A673 (cell line): ENCODE results near the gene IQCM. TPM values are rescaled to one million over a fixed set of nuclear protein-coding genes. Genes with fewer than 3 reads are reported as not detected.

ENCODE experiments used
- BruUV-seq: library from RNA; stranded (reverse); fragments of 400-500 nt; replicated peaks from 2 replicates; lab custom pipeline; 2021; lab: Mats Ljungman, UMichigan
- CTCF ChIA-PET: fragments of 300-600 bp; sonication (Branson Sonifier 250); formaldehyde crosslinking; loops from one replicate; lab custom pipeline; 2022; ENCODE audit warnings: antibody characterized with exemption; lab: Charles Lee
- POLR2A ChIA-PET: fragments of 300-600 bp; sonication (Branson Sonifier 250); formaldehyde crosslinking; loops from one replicate; lab custom pipeline; 2022; ENCODE audit warnings: antibody characterized with exemption; ENCODE audit not compliant: low non-redundant PET; lab: Charles Lee
- DNase-seq: peaks from one replicate; pipeline ENCODE4 v3.0.0-alpha.2; 2015; ENCODE audit warnings: low spot score
- H3K27ac ChIP-seq: fragments of 200-600 bp; sonication (generic); 2 replicates; pipeline ENCODE4 v1.5.1; 2016; ENCODE audit warnings: mixed run types, low read depth, mild to moderate bottlenecking, mixed read lengths, antibody characterized with exemption, low read length; ENCODE audit not compliant: poor library complexity, severe bottlenecking
- H3K27me3 ChIP-seq: fragments of 200-600 bp; sonication (generic); replicated peaks from 2 replicates; pipeline ENCODE4 v1.6.1; 2017; ENCODE audit warnings: mixed run types, low read depth, mild to moderate bottlenecking, mixed read lengths, antibody characterized with exemption, low read length; ENCODE audit not compliant: insufficient read depth, poor library complexity
- H3K36me3 ChIP-seq: fragments of 200-600 bp; sonication (generic); 2 replicates; pipeline ENCODE4 v1.6.1; 2016; ENCODE audit warnings: mixed run types, mild to moderate bottlenecking, mixed read lengths, antibody characterized with exemption, low read length; ENCODE audit not compliant: insufficient read depth, poor library complexity, severe bottlenecking
- H3K4me1 ChIP-seq: fragments of 200-600 bp; sonication (generic); 2 replicates; pipeline ENCODE4 v1.6.1; 2017; ENCODE audit warnings: mixed run types, mild to moderate bottlenecking, mixed read lengths, antibody characterized with exemption, low read length; ENCODE audit not compliant: insufficient read depth, poor library complexity, severe bottlenecking
- H3K4me3 ChIP-seq: fragments of 200-600 bp; sonication (generic); 2 replicates; pipeline ENCODE4 v1.5.1; 2016; ENCODE audit warnings: low read depth, mixed run types, mild to moderate bottlenecking, mixed read lengths, low read length; ENCODE audit not compliant: poor library complexity, severe bottlenecking
- H3K9me3 ChIP-seq: fragments of 200-600 bp; sonication (generic); 2 replicates; pipeline ENCODE4 v1.6.1; 2016; ENCODE audit warnings: mixed run types, low read depth, mild to moderate bottlenecking, mixed read lengths, antibody characterized with exemption, low read length; ENCODE audit not compliant: poor library complexity, severe bottlenecking
- EZH2 ChIP-seq: fragments of 200-600 bp; sonication (generic); IDR thresholded peaks from 2 replicates; pipeline ENCODE4 v1.6.1; 2017; ENCODE audit warnings: borderline replicate concordance, low read depth, mild to moderate bottlenecking, mixed read lengths, antibody characterized with exemption, low read length; ENCODE audit not compliant: poor library complexity, severe bottlenecking
- intact Hi-C: fragments of 100-400 bp; cut with micrococcal nuclease; formaldehyde crosslinking; loops from one replicate; pipeline ENCODE4 v1.10.0; 2022; ENCODE audit not compliant: unreplicated experiment
- total RNA-seq: library from RNA; stranded (reverse); gene quantifications from 2 replicates; pipeline ENCODE4 v1.2.3, GENCODE V29; 2021
- TF ChIP-seq, protein P1 (sequence below): fragments of 300-800, 200-600 bp; sonication (generic); conservative IDR thresholded peaks from 2 replicates; pipeline ENCODE4 v1.5.1; 2017; ENCODE audit warnings: low read depth, mild to moderate bottlenecking, antibody characterized with exemption, low read length, moderate library complexity, mixed read lengths

The IQCM gene
- total RNA-seq, 1 experiment from 2014 or later: not detected

DNA sequence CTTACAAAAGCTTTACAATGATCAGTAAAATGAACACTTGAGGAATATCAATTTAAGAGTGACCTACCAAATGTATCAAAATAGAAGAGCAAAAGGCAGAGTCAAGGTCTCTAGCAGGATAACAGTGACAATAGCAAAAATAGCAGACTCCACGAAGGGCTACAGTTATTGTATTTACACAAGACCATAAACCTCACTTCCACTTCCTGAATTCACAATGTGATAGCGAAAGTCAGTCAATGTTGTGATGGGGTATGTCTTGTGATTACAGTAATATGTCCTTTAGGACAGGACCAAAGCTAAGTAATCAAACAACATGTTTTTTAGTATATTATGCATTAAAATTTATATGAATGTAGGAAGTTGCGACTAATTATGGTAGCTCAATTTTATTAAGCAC, 139.6 kb downstream of the IQCM start:
- Histone ChIP-seq H3K36me3 (no peaks in the 10 kb centered on the region), H3K4me3 (no peak overlapping the region), H3K27me3 (no peaks in the 10 kb centered on the region), H3K9me3 (no peaks in the 10 kb centered on the region), H3K27ac (no peak overlapping the region), H3K4me1 (no peaks in the 10 kb centered on the region)
- TF ChIP-seq, protein P1, sequence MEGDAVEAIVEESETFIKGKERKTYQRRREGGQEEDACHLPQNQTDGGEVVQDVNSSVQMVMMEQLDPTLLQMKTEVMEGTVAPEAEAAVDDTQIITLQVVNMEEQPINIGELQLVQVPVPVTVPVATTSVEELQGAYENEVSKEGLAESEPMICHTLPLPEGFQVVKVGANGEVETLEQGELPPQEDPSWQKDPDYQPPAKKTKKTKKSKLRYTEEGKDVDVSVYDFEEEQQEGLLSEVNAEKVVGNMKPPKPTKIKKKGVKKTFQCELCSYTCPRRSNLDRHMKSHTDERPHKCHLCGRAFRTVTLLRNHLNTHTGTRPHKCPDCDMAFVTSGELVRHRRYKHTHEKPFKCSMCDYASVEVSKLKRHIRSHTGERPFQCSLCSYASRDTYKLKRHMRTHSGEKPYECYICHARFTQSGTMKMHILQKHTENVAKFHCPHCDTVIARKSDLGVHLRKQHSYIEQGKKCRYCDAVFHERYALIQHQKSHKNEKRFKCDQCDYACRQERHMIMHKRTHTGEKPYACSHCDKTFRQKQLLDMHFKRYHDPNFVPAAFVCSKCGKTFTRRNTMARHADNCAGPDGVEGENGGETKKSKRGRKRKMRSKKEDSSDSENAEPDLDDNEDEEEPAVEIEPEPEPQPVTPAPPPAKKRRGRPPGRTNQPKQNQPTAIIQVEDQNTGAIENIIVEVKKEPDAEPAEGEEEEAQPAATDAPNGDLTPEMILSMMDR: no peak
- TF ChIP-seq EZH2: no peak
- no peak for DNase-seq
- no TSS peak for BruUV-seq
- ChIA-PET POLR2A (no interaction called here), CTCF (no interaction called here)
- intact Hi-C loops: no loop called here

DNA sequence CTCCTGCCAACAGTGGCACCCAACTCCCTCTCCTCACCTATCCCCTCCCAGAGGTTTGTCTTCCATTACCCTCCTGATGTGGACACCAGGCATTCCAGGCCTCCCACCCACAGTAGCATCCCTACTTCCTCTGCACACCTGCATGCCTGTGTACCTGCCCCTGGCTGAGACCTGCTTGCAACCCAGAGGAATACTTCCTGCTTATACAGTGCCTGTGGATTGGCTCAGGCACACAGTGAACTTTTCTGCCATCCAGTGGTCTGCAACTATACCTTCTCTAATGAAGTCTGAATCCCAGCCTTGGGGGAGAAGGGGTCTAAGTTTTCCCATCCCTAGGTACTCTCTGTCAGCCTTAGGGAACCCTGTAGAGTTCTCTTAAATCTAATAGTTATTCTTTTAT, 169.9 kb downstream of the IQCM start:
- POLR2A ChIA-PET: no interaction called here
- CTCF ChIA-PET: no interaction called here
- Histone ChIP-seq H3K9me3 (no peaks in the 10 kb centered on the region), H3K27me3 (no peaks in the 10 kb centered on the region), H3K36me3 (no peaks in the 10 kb centered on the region), H3K4me3 (no peak overlapping the region), H3K4me1 (no peaks in the 10 kb centered on the region), H3K27ac (no peak overlapping the region)
- TF ChIP-seq EZH2: no peak
- TF ChIP-seq, protein P1: peak; percentile 44
- peak; percentile 28 for DNase-seq
- intact Hi-C loops: loop anchor here (10.0 kb wide), 1 partner anchor 271 kb away; no protein-coding TSS in a partner anchor
- BruUV-seq: no TSS peak

- Histone ChIP-seq H3K4me1 (no peaks in the 10 kb centered on the region), H3K4me3 (no peak overlapping the region), H3K36me3 (no peaks in the 10 kb centered on the region), H3K9me3 (no peaks in the 10 kb centered on the region), H3K27me3 (no peaks in the 10 kb centered on the region), H3K27ac (no peak overlapping the region)
- intact Hi-C loops: no loop called here
- TF ChIP-seq EZH2: no peak
- TF ChIP-seq, protein P1: no peak
- CTCF ChIA-PET: no interaction called here
- no TSS peak for BruUV-seq
- POLR2A ChIA-PET: no interaction called here
- DNase-seq: no peak
These were observed 177.6 kb downstream of the IQCM start for GRCh38 chr4:149638073-149638472.
